HTR-8/SVneo (cell line): ENCODE measurements around the gene LAMB2.

Experiments used
- DNase-seq: peaks from one replicate; pipeline ENCODE4 v3.0.0; 2011; ENCODE audit warnings: low spot score, mixed read lengths; ENCODE audit not compliant: insufficient read length
- FAIRE-seq: peaks from 2 replicates; lab custom pipeline; 2011; peaks lifted over from hg19 to GRCh38; lab: Jason Lieb, UNC

Gene LAMB2

GRCh38 chr3:49132437-49133225 lies at the start of gene LAMB2:
Gene LAMB2 (minus strand): TSS chr3:49133050. CDS start chr3:49132867, 183 bp downstream.
- peak; percentile 83 for DNase-seq
- FAIRE-seq, result peak; percentile 88

- FAIRE-seq (peak; percentile 16), DNase-seq (no peak)
These were observed 48.5 kb upstream of the LAMB2 start for GRCh38 chr3:49181351-49181750.

- FAIRE-seq, result no peak
- no peak for DNase-seq
These were observed 47.3 kb upstream of the LAMB2 start for GRCh38 chr3:49180116-49180515.

GRCh38 chr3:49177073-49177472 lies 44.2 kb upstream of the LAMB2 start:
- DNase-seq, result no peak
- FAIRE-seq, result peak; percentile 28

- FAIRE-seq (no peak), DNase-seq (no peak)
These were observed 42.7 kb upstream of the LAMB2 start for GRCh38 chr3:49175530-49175929.

- FAIRE-seq, result no peak
- DNase-seq, result no peak
These were observed 41.6 kb upstream of the LAMB2 start for GRCh38 chr3:49174397-49174985.

- DNase-seq (no peak), FAIRE-seq (no peak)
These were observed 40.9 kb upstream of the LAMB2 start for GRCh38 chr3:49173792-49174170.

GRCh38 chr3:49173116-49173791 lies 40.4 kb upstream of the LAMB2 start:
- FAIRE-seq, result no peak
- peak; percentile 22 for DNase-seq

GRCh38 chr3:49172551-49173041 lies 39.7 kb upstream of the LAMB2 start:
- peak; percentile 28 for FAIRE-seq
- DNase-seq, result no peak

GRCh38 chr3:49171775-49172500 lies 39.1 kb upstream of the LAMB2 start:
- peak; percentile 28 for FAIRE-seq
- peak; percentile 21 for DNase-seq

- DNase-seq (peak; percentile 85), FAIRE-seq (peak; percentile 98)
These were observed 38.4 kb upstream of the LAMB2 start, which contains the start of gene KLHDC8B for GRCh38 chr3:49171119-49171774. Gene KLHDC8B (plus strand): TSS chr3:49171598. CDS start chr3:49172770, 1,172 bp downstream.

- DNase-seq (no peak), FAIRE-seq (no peak)
These were observed 37.9 kb upstream of the LAMB2 start for GRCh38 chr3:49170744-49171118.

- FAIRE-seq, result peak; percentile 13
- no peak for DNase-seq
These were observed 34.1 kb upstream of the LAMB2 start for GRCh38 chr3:49166752-49167556.

GRCh38 chr3:49165771-49166751 lies 33.2 kb upstream of the LAMB2 start, which contains the start of gene CCDC71:
Gene CCDC71 (minus strand): TSS chr3:49166331. CDS start chr3:49164208, 2,123 bp downstream.
- peak; percentile 93 for FAIRE-seq
- peak; percentile 80 for DNase-seq

- no peak for FAIRE-seq
- DNase-seq, result no peak
These were observed 32.3 kb upstream of the LAMB2 start for GRCh38 chr3:49164983-49165720.

- DNase-seq (no peak), FAIRE-seq (no peak)
These were observed 30.8 kb upstream of the LAMB2 start for GRCh38 chr3:49163609-49164008.
